Measurements from ENCODE around the gene AMN.
"Not testable (repeated sequence)": the region's sequence is repeated elsewhere in the genome, so short reads cannot be mapped to it uniquely, and the experiment has no call there.

Gene AMN

DNA sequence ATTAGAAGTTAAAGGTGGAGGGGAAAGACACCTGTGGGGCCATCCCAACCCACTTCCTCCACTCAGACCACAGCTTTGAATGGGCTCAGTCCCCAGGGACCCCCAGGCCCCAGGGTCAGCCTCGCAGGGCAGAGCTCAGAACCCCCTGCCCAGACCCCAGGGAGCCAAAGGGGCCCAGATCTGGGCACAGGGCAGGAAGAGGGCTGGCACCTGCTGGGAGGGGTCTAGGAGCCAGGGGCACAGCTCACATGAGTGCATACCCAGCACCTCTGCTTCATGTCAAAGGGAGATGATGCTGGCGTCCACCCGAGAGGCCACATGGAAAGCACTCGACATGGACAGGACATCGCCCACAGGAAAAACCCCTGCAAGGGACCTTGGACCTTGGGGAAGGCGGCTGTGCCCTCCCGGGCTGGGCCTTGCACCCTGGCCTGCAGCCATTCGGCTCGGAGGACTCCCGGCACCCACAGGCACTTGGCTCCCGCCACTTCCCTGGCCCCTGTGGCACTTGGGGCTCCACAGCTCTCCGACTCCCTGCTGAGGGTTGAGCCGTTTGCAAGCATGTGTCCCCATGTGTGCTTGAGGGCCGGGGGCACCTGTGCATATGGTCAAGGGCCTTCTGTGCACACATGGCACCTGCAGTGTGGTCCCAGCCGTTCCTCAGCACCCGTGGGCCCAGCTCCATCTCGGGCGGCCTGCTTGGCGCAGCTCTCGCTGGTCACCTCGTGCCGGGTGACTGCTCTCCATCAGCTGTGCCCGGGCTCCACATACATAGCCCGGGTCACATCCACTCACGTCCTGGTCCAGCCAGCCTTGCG lies 7.8 kb upstream of the AMN start:
- FAIRE-seq: no peak

GRCh38 chr14:102915292-102916110 lies 7.0 kb upstream of the AMN start:
- no peak for FAIRE-seq

DNA sequence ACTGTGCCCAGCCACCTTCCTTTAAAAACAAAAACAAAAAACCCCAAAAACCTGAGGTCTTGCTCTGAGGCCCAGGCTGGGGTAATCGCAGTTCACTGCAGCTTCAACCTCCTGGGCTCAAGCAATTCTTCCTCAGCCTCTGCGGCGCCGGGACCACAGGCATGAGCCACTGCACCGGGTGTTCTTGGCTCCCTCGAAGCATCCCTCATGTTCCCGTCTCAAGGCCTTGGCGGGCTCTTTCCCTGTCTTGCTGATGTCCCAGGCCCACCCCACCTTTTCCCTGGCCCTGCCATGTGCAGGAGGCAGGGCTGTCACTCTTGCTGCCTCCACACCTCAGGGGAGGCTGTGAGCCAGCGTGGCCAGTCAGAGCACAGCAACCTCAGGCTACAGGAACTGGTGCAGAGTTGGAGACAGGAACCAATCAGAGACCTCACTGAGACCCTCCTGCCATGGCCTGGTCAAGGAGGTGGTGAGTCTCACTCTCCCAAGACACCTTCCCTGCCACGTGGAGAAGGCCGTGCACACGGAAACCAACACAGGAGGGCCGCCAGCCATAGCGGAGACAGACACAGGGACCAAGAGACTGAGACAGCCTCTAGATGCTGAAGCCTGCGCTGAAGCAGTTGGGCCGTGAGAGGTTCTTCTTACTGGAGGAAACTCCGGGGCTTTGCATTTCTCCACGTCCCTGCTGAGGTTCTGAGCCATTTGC lies 6.0 kb upstream of the AMN start:
- FAIRE-seq: no peak

- FAIRE-seq: no peak
Measured at GRCh38 chr14:102917056-102917385, 5.4 kb upstream of the AMN start.

DNA sequence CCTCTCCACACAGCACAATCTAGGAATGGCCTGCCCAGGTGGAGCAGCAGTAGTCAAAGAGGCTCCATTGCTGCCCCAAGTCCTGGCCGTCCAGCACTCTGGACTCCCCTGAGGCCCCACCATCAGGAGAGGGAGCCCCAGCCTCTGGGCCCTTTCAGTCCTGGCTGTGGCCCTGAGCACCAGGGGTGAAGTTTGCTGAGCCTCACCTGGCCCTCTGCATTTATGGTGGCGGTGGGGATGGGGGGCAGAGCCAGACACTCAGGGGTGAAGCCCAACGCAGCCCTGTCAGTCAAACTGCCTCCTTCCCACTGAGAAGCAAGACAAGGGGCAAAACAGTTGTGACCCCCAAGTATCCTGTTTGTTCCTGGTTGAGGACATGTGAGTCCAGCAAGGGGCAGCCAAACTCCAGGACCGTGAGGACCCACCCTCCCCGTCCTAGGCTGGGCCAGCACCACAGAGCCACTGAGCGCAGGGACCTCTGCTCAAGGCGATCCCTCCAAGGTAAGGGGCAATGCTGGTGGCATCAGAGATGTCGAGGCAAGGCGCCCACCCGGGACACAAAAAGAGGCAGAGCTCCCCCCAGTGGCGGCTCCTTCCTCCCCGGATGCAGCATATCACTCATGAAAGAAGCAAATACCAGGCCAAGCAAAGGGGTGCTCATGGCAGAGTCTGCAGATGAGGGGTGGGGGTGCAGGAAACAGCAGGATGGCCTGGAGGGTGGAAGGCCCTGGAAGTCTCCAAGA lies 4.8 kb upstream of the AMN start:
- FAIRE-seq: no peak

DNA sequence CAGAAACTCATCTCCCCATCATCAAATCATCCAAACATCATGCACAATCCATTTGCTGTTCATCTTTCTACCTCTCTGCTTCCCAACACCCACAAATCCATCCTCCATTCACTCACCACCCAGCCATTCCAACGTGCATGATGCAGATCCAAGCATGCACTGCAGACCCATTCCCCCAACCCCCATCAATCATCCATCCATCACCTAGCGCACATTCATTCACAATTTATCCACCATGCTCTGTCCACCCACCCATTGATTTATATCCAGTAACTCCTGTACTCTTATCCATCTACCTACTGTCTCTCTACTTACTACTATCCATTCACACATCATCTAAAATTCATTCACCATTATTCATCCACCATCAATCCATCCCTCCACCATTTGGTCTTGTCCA lies 4.0 kb upstream of the AMN start:
- no peak for FAIRE-seq

GRCh38 chr14:102920273-102920997 lies 2.0 kb upstream of the AMN start:
- FAIRE-seq: no peak

GRCh38 chr14:102920998-102921304 lies 1.5 kb upstream of the AMN start:
- FAIRE-seq: no peak

- FAIRE-seq: no peak
Measured at GRCh38 chr14:102923201-102923924, 900 bp downstream of the AMN start.

DNA sequence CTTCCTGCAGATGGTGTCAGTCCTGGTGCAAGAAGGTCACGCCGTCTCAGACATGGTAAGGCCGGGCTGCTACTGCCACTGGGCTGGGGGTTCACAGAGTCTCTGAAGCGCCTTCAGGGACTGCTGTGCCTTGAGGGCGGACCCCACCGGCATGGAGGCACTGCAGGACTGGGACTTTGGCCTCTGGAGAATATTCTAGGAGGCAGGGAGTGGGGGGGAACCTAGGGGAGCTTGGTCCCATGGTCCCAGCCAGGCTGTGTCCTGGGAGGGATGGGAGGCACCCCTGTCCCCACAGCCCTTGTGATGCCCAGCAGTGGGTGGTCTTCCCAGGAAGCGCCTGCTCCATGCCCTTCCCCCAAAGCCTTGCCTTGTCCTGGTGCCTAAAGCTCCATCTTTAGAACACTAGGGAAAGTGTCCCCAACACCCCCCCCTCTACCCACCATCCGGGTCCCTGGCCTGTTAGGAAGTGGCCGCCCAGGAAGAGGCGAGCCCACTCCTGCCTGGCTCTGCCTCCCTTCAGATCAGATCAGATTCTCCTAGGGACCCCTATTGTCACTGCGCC lies 1.5 kb downstream of the AMN start:
- FAIRE-seq: no peak

DNA sequence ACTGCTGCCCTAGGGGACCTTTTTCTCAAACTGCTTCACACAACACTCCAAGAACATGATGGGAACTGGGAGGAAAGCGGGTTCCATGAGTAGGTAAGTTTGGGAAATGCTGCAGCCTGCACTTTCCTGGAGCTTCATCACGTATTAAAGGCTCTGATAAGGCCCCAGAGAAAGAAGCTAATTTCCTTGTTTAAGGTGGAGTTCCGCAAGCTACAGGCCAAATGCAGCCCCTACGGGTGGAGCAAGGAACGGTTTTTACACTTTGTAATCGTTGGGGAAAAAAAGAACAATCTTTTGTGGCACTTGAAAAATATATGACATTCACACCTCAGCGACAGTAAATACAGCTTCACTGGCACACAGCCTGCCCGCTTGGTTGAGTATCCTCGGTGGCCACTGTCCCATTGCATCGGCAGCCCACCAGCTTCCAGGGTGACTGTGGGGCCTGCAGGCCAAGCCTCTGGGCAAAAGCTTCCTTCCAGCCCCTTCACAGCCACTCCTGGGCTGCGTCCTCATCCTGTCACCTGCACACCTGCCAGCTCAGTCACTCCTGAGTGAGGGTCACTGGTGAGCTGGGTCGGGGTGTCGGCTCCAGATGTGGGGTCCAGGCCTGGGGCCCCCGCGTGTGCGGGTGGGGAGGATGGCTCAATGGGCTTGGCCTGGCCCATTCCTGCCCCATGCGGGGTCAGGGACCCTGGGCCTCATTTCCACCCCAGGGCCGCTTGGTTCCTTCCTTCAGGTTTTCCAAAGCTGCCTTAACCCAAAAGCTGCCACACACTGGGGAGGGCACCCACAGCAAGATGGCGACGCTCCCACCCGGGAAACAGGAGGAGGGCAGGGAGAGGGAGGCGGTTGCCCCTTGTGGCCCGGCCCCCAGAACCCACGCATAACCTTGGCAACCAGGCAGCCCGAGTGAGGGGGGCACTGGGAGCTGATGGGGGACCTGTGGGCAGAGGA lies 2.4 kb downstream of the AMN start:
- FAIRE-seq: no peak

DNA sequence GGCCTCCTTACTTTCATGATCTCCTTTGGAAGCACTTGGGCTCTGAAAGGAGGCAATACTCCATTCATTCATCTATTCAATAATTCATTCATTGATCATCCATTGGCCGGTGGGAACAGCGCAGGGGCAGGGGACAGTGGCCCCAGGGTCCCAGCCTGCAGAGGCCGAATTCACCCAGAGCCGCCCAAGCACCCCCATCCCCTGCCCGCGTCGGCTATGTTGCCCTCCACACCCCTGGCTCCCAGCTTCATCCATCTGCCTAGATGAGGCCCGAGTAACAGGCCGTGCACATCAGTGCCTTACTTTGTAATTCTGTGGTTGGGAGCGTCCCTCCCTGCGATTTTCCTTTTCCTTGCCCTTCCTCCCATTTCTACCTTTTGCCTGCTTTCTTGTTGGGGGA lies 3.2 kb downstream of the AMN start:
- no peak for FAIRE-seq

- FAIRE-seq: no peak
Measured at GRCh38 chr14:102926104-102926503, 3.6 kb downstream of the AMN start.

GRCh38 chr14:102926840-102927239 lies 4.4 kb downstream of the AMN start:
- FAIRE-seq: not testable (repeated sequence)

DNA sequence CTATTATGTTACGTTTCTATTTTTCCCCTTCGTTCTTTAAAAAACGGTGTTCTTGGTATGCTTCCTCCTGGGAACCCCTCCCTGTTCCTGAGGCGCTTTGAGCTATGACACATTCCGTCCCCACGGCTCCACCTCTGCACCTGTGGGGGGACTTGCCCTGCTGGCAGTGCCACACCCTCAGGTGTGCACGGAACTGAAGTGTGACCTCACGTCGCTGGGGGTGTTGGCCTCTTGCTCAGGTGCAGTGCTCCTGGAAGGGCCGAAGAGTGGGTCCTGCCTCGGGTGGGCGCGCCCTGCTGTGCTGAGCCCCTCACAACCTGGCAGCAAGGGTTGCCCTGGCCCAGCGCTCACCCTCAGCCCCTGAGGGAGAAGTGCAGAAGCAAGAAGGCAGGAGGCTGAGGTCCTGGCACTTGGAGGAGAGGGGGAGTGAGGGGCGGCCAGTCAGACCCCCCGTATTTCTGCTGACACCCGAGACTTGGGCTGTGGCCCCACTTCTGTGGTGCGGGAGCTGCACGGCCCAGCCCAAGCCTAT lies 4.9 kb downstream of the AMN start:
- no peak for FAIRE-seq

GRCh38 chr14:102927878-102928411 lies 5.5 kb downstream of the AMN start:
- no peak for FAIRE-seq

GRCh38 chr14:102928412-102929240 lies 6.2 kb downstream of the AMN start:
- FAIRE-seq: no peak

GRCh38 chr14:102929241-102930137 lies 7.0 kb downstream of the AMN start:
- FAIRE-seq: no peak

Data from TTC549 (cell line).